GM18861 (cell line): ENCODE measurements around the gene DEPDC4.
"Not testable (repeated sequence)": the region's sequence is repeated elsewhere in the genome, so short reads cannot be mapped to it uniquely, and the experiment has no call there.

Source experiments
- ATAC-seq: cut with Tn5 transposase; IDR thresholded peaks from one replicate; pipeline ENCODE4 v1.9.1; 2021; ENCODE audit not compliant: unreplicated experiment

The DEPDC4 gene

GRCh38 chr12:100265107-100265506 is 1.8 kb downstream of the DEPDC4 start:
- not testable (repeated sequence) for ATAC-seq

GRCh38 chr12:100263131-100263530 is 3.7 kb downstream of the DEPDC4 start:
- no peak for ATAC-seq

- no peak for ATAC-seq
These were observed 8.8 kb downstream of the DEPDC4 start for GRCh38 chr12:100258127-100258526.

GRCh38 chr12:100254876-100255275 is 12.0 kb downstream of the DEPDC4 start:
- no peak for ATAC-seq

GRCh38 chr12:100253437-100253836 is 13.4 kb downstream of the DEPDC4 start:
- no peak for ATAC-seq

GRCh38 chr12:100251917-100252316 is 15.0 kb downstream of the DEPDC4 start:
- no peak for ATAC-seq

- no peak for ATAC-seq
These were observed 16.9 kb downstream of the DEPDC4 start for GRCh38 chr12:100249941-100250340.

- no peak for ATAC-seq
These were observed 18.0 kb downstream of the DEPDC4 start for GRCh38 chr12:100248886-100249285.

- no peak for ATAC-seq
These were observed 19.1 kb downstream of the DEPDC4 start for GRCh38 chr12:100247765-100248164.

GRCh38 chr12:100243137-100243536 is 23.7 kb downstream of the DEPDC4 start:
- no peak for ATAC-seq

- no peak for ATAC-seq
These were observed 27.3 kb downstream of the DEPDC4 start for GRCh38 chr12:100239589-100239988.

- no peak for ATAC-seq
These were observed 28.1 kb downstream of the DEPDC4 start for GRCh38 chr12:100238801-100239200.

- peak; percentile 70 for ATAC-seq
These were observed 32.1 kb downstream of the DEPDC4 start for GRCh38 chr12:100234591-100235304.

- ATAC-seq, result no peak
These were observed 32.7 kb downstream of the DEPDC4 start for GRCh38 chr12:100234166-100234565.

GRCh38 chr12:100231873-100232272 is 35.0 kb downstream of the DEPDC4 start:
- ATAC-seq, result not testable (repeated sequence)

- no peak for ATAC-seq
These were observed 37.0 kb downstream of the DEPDC4 start for GRCh38 chr12:100229876-100230275.

GRCh38 chr12:100229036-100229635 is 37.7 kb downstream of the DEPDC4 start:
- ATAC-seq, result no peak

- ATAC-seq, result no peak
These were observed 41.4 kb downstream of the DEPDC4 start for GRCh38 chr12:100225491-100225890.

GRCh38 chr12:100222173-100222572 is 44.7 kb downstream of the DEPDC4 start:
- not testable (repeated sequence) for ATAC-seq

GRCh38 chr12:100221523-100221922 is 45.4 kb downstream of the DEPDC4 start:
- no peak for ATAC-seq

- ATAC-seq, result no peak
These were observed 47.4 kb downstream of the DEPDC4 start for GRCh38 chr12:100219328-100220109.

GRCh38 chr12:100216337-100216736 is 50.5 kb downstream of the DEPDC4 start:
- no peak for ATAC-seq
